Neuron (in vitro differentiated cells): ENCODE data around the gene LRRTM4.
"Not testable (repeated sequence)": the region's sequence is repeated elsewhere in the genome, so short reads cannot be mapped to it uniquely, and the experiment has no call there.

Source experiments
- H2AFZ ChIP-seq: one replicate; pipeline ENCODE4 v1.6.1; 2013; ENCODE audit warnings: low read depth, mild to moderate bottlenecking, inconsistent platforms, low read length, moderate library complexity
- H3K27me3 ChIP-seq: one replicate; pipeline ENCODE4 v1.6.1; 2013; ENCODE audit warnings: low read length; ENCODE audit not compliant: insufficient read depth
- H3K36me3 ChIP-seq: one replicate; pipeline ENCODE4 v1.6.1; 2013; ENCODE audit warnings: low read length; ENCODE audit not compliant: insufficient read depth
- H3K4me1 ChIP-seq: one replicate; pipeline ENCODE4 v1.6.1; 2013; ENCODE audit warnings: low read length; ENCODE audit not compliant: insufficient read depth
- H3K4me3 ChIP-seq: 2 replicates; pipeline ENCODE4 v1.5.1; 2013; ENCODE audit warnings: mild to moderate bottlenecking, low read length, moderate library complexity
- H3K9me3 ChIP-seq: one replicate; pipeline ENCODE4 v1.6.1; 2013; ENCODE audit warnings: low read length

The LRRTM4 gene

GRCh38 chr2:77108915-77109314 lies 413.3 kb downstream of the LRRTM4 start:
- Histone ChIP-seq H3K4me3 (no peak overlapping the region), H3K36me3 (no peaks in the 10 kb centered on the region), H3K4me1 (no peaks in the 10 kb centered on the region), H2AFZ (no peak overlapping the region), H3K27me3 (no peaks in the 10 kb centered on the region), H3K9me3 (no peaks in the 10 kb centered on the region)

- no peak overlapping the region for H3K4me3 ChIP-seq
- no peak overlapping the region for H2AFZ ChIP-seq
- H3K4me1 ChIP-seq = no peaks in the 10 kb centered on the region
- no peaks in the 10 kb centered on the region for H3K27me3 ChIP-seq
- no peaks in the 10 kb centered on the region for H3K9me3 ChIP-seq
- no peaks in the 10 kb centered on the region for H3K36me3 ChIP-seq
These were observed 417.2 kb downstream of the LRRTM4 start for GRCh38 chr2:77105008-77105407.

GRCh38 chr2:77104554-77104953 lies 417.6 kb downstream of the LRRTM4 start:
- no peaks in the 10 kb centered on the region for H3K36me3 ChIP-seq
- H3K9me3 ChIP-seq = no peaks in the 10 kb centered on the region
- H2AFZ ChIP-seq = no peak overlapping the region
- no peaks in the 10 kb centered on the region for H3K27me3 ChIP-seq
- no peaks in the 10 kb centered on the region for H3K4me1 ChIP-seq
- no peak overlapping the region for H3K4me3 ChIP-seq

GRCh38 chr2:77102927-77103326 lies 419.2 kb downstream of the LRRTM4 start:
- Histone ChIP-seq H3K36me3 (no peaks in the 10 kb centered on the region), H3K9me3 (no peaks in the 10 kb centered on the region), H3K4me3 (no peak overlapping the region), H2AFZ (no peak overlapping the region), H3K4me1 (no peaks in the 10 kb centered on the region), H3K27me3 (no peaks in the 10 kb centered on the region)

- Histone ChIP-seq H3K4me3 (no peak overlapping the region), H2AFZ (no peak overlapping the region), H3K36me3 (no peaks in the 10 kb centered on the region), H3K9me3 (no peaks in the 10 kb centered on the region), H3K4me1 (no peaks in the 10 kb centered on the region), H3K27me3 (no peaks in the 10 kb centered on the region)
These were observed 420.3 kb downstream of the LRRTM4 start for GRCh38 chr2:77101796-77102452.

GRCh38 chr2:77099961-77100360 lies 422.2 kb downstream of the LRRTM4 start:
- Histone ChIP-seq H3K4me3 (no peak overlapping the region), H3K9me3 (no peaks in the 10 kb centered on the region), H3K36me3 (no peaks in the 10 kb centered on the region), H3K4me1 (no peaks in the 10 kb centered on the region), H3K27me3 (no peaks in the 10 kb centered on the region), H2AFZ (no peak overlapping the region)

GRCh38 chr2:77095525-77095924 lies 426.7 kb downstream of the LRRTM4 start:
- not testable (repeated sequence) for H3K36me3 ChIP-seq, H3K27me3 ChIP-seq, H3K4me3 ChIP-seq, H3K4me1 ChIP-seq, H3K9me3 ChIP-seq, H2AFZ ChIP-seq

- no peaks in the 10 kb centered on the region for H3K27me3 ChIP-seq
- H2AFZ ChIP-seq = no peak overlapping the region
- no peaks in the 10 kb centered on the region for H3K9me3 ChIP-seq
- no peaks in the 10 kb centered on the region for H3K36me3 ChIP-seq
- H3K4me1 ChIP-seq = no peaks in the 10 kb centered on the region
- H3K4me3 ChIP-seq = no peak overlapping the region
These were observed 427.1 kb downstream of the LRRTM4 start for GRCh38 chr2:77095096-77095495.

GRCh38 chr2:77088424-77088823 lies 433.8 kb downstream of the LRRTM4 start:
- not testable (repeated sequence) for H3K4me1 ChIP-seq

GRCh38 chr2:77087987-77088414 lies 434.2 kb downstream of the LRRTM4 start:
- Histone ChIP-seq H3K9me3 (no peaks in the 10 kb centered on the region), H3K27me3 (no peaks in the 10 kb centered on the region), H2AFZ (no peak overlapping the region), H3K36me3 (no peaks in the 10 kb centered on the region), H3K4me1 (no peaks in the 10 kb centered on the region), H3K4me3 (no peak overlapping the region)

More at GRCh38 chr2:77088424-77088823, 433.8 kb downstream of the LRRTM4 start:
- not testable (repeated sequence) for H3K4me3 ChIP-seq, H3K36me3 ChIP-seq, H2AFZ ChIP-seq, H3K9me3 ChIP-seq, H3K27me3 ChIP-seq

- no peak overlapping the region for H3K4me3 ChIP-seq
- no peaks in the 10 kb centered on the region for H3K4me1 ChIP-seq
- H3K36me3 ChIP-seq = no peaks in the 10 kb centered on the region
- no peak overlapping the region for H2AFZ ChIP-seq
- no peaks in the 10 kb centered on the region for H3K9me3 ChIP-seq
- H3K27me3 ChIP-seq = no peaks in the 10 kb centered on the region
These were observed 435.7 kb downstream of the LRRTM4 start for GRCh38 chr2:77086478-77086877.

- H3K4me1 ChIP-seq = no peaks in the 10 kb centered on the region
- no peaks in the 10 kb centered on the region for H3K27me3 ChIP-seq
- no peaks in the 10 kb centered on the region for H3K36me3 ChIP-seq
- no peak overlapping the region for H3K4me3 ChIP-seq
- H3K9me3 ChIP-seq = no peaks in the 10 kb centered on the region
- no peak overlapping the region for H2AFZ ChIP-seq
These were observed 436.1 kb downstream of the LRRTM4 start for GRCh38 chr2:77086051-77086450.

GRCh38 chr2:77085561-77085960 lies 436.6 kb downstream of the LRRTM4 start:
- H3K4me1 ChIP-seq = no peaks in the 10 kb centered on the region
- H3K4me3 ChIP-seq = no peak overlapping the region
- no peaks in the 10 kb centered on the region for H3K9me3 ChIP-seq
- no peak overlapping the region for H2AFZ ChIP-seq
- no peaks in the 10 kb centered on the region for H3K27me3 ChIP-seq
- H3K36me3 ChIP-seq = no peaks in the 10 kb centered on the region

GRCh38 chr2:77081597-77081996 lies 440.6 kb downstream of the LRRTM4 start:
- H3K4me3 ChIP-seq = no peak overlapping the region
- no peaks in the 10 kb centered on the region for H3K27me3 ChIP-seq
- H3K9me3 ChIP-seq = no peaks in the 10 kb centered on the region
- no peak overlapping the region for H2AFZ ChIP-seq
- no peaks in the 10 kb centered on the region for H3K4me1 ChIP-seq
- no peaks in the 10 kb centered on the region for H3K36me3 ChIP-seq
